ENCODE measurements around the gene SMARCD2.
"Not testable (repeated sequence)": the region's sequence is repeated elsewhere in the genome, so short reads cannot be mapped to it uniquely, and the experiment has no call there.

SMARCD2 gene

GRCh38 chr17:63842540-63843386, at the start of gene SMARCD2:
Gene SMARCD2 (minus strand): TSS chr17:63842685. CDS start chr17:63842674, 11 bp downstream.
- FAIRE-seq = no peak

- FAIRE-seq = not testable (repeated sequence)
Observed at GRCh38 chr17:63889026-63889848, 46.8 kb upstream of the SMARCD2 start.

- FAIRE-seq = not testable (repeated sequence)
Observed at GRCh38 chr17:63885119-63885518, 42.6 kb upstream of the SMARCD2 start.

GRCh38 chr17:63882626-63883126, 40.2 kb upstream of the SMARCD2 start:
- FAIRE-seq = not testable (repeated sequence)

- FAIRE-seq = no peak
Observed at GRCh38 chr17:63881935-63882601, 39.6 kb upstream of the SMARCD2 start, which contains the start of gene GH2. Gene GH2 (minus strand): TSS chr17:63881944. CDS start chr17:63881801, 143 bp downstream.

GRCh38 chr17:63881337-63881736, 38.9 kb upstream of the SMARCD2 start:
- not testable (repeated sequence) for FAIRE-seq

GRCh38 chr17:63880706-63881105, 38.2 kb upstream of the SMARCD2 start:
- no peak for FAIRE-seq

GRCh38 chr17:63878413-63878812, 35.9 kb upstream of the SMARCD2 start:
- not testable (repeated sequence) for FAIRE-seq

GRCh38 chr17:63874693-63875092, 32.2 kb upstream of the SMARCD2 start:
- FAIRE-seq = not testable (repeated sequence)

GRCh38 chr17:63874061-63874626, 31.7 kb upstream of the SMARCD2 start:
- FAIRE-seq = not testable (repeated sequence)

GRCh38 chr17:63873577-63873976, 31.1 kb upstream of the SMARCD2 start, which contains the start of gene CSH2:
Gene CSH2 (minus strand): TSS chr17:63873677. CDS start chr17:63873614, 63 bp downstream.
- not testable (repeated sequence) for FAIRE-seq

- not testable (repeated sequence) for FAIRE-seq
Observed at GRCh38 chr17:63871646-63872365, 29.3 kb upstream of the SMARCD2 start.

- FAIRE-seq = not testable (repeated sequence)
Observed at GRCh38 chr17:63870292-63870665, 27.8 kb upstream of the SMARCD2 start.

GRCh38 chr17:63869491-63870291, 27.2 kb upstream of the SMARCD2 start:
- not testable (repeated sequence) for FAIRE-seq

GRCh38 chr17:63866625-63867024, 24.1 kb upstream of the SMARCD2 start:
- not testable (repeated sequence) for FAIRE-seq

GRCh38 chr17:63859257-63859656, 16.8 kb upstream of the SMARCD2 start:
- no peak for FAIRE-seq

- FAIRE-seq = not testable (repeated sequence)
Observed at GRCh38 chr17:63856425-63856824, 13.9 kb upstream of the SMARCD2 start.

GRCh38 chr17:63855185-63855584, 12.7 kb upstream of the SMARCD2 start:
- FAIRE-seq = no peak

- FAIRE-seq = no peak
Observed at GRCh38 chr17:63854709-63855108, 12.2 kb upstream of the SMARCD2 start.

GRCh38 chr17:63853260-63853659, 10.8 kb upstream of the SMARCD2 start:
- FAIRE-seq = no peak
